ENCODE results near the gene LHFPL2.
A peak's percentile ranks its signal among the peaks of the same experiment; 100 is the strongest.

Gene LHFPL2

DNA sequence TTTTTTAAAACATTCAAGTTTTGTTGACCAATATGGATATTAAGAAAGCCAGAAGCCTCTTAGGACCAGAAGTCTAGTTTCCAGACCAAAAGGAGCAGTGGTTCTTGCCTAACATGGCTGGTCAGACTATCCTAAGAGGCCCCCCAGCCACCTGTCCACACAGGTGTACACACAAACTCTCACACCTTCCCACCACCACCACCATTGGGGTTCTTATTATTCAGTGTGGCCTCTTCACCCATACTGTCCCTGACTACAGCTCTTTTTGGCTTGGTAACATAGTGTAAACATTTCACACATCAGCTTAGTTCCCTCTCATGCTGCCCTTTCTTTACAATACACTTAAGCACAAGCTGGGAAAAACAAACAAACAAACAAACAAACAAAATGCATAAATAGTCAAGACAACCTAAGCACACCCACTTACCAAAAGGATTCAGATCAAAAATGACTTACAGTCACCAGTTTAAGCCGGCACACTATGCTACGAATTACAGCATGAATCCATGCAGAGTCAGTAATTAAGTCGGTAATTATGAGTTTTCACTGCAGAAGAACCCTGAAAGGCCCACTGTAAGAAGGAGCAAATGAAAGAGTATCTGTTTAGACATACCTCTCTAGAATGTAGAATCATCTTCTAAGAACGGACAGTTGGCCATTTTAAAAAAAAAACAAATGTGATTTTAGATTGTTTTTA, 9.5 kb downstream of the LHFPL2 start:
- Mint-ChIP-seq H3K4me1 (ENCODE audit: low read depth) (no peaks in the 10 kb centered on the region), H3K4me3 (no peak overlapping the region), H3K9me3 (no peaks in the 10 kb centered on the region), H3K36me3 (ENCODE audit: low read depth) (no peaks in the 10 kb centered on the region), H3K27ac (peak overlapping the region; percentile 57), H3K27me3 (peaks cover 15% of the 10 kb centered on the region)

DNA sequence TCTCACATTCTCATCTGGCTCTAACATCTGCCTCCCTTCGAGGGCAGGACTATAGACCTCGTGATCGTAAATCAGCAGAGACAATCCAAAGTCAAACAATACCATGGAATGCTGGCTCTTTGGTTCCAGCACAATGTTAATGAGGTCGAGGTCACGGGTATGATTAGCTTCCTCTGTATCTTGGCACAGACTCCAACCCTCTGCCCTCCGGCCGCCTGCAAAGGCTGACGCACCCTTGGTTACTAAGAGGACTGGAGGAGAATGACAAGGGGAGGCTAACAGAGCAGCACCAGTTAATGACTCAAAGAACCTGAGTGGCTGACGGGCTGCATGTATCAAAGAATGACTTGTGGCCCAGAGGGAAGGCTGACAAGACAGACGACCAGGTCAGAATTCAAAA, 10.1 kb downstream of the LHFPL2 start:
- H3K4me3 Mint-ChIP-seq, result no peak overlapping the region
- no peaks in the 10 kb centered on the region for H3K36me3 Mint-ChIP-seq (ENCODE audit: low read depth)
- peaks cover 14% of the 10 kb centered on the region for H3K27me3 Mint-ChIP-seq
- no peaks in the 10 kb centered on the region for H3K9me3 Mint-ChIP-seq
- no peaks in the 10 kb centered on the region for H3K4me1 Mint-ChIP-seq (ENCODE audit: low read depth)
- H3K27ac Mint-ChIP-seq, result no peak overlapping the region

DNA sequence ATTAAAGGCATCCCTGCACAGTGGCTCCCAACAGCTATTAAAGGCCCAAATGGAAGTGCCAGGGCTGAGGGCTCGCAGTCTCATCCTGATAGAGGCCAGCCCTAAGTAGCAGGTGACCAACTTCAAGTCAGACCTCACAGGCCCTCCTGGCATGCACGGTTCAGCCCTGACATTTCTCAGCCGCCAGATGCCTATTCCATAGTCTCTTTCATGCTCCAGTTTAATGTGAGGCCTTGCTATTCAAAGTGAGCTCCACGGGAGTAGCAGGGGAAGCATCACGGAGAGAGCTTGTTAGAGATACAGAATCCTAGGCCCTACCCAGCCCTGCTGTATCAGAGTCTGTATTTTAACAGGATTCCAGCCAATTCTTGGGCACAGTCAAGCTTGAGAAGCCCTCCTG, 11.1 kb downstream of the LHFPL2 start:
- Mint-ChIP-seq H3K4me1 (ENCODE audit: low read depth) (no peaks in the 10 kb centered on the region), H3K9me3 (no peaks in the 10 kb centered on the region), H3K36me3 (ENCODE audit: low read depth) (no peaks in the 10 kb centered on the region), H3K4me3 (no peak overlapping the region), H3K27me3 (peaks cover 7% of the 10 kb centered on the region), H3K27ac (no peak overlapping the region)

DNA sequence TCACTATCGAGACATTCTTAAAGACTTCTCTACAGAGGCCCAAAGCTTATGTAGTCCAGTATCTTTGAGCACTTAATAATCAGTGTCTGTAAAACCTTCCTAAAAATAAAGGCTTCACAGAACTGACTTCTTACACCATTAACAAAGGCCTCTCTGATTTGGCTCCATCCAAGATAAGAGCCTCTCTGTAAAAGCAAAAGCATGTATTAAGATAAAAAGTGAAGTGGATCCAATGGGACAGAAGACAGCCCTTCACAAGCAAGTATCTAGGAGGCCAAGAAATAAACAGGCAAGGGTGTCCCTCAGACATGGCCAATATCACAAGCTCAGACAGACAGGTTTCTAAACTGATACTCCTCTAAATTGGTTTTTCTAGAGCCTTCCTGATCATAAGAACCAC, 11.9 kb downstream of the LHFPL2 start:
- Mint-ChIP-seq H3K9me3 (no peaks in the 10 kb centered on the region), H3K4me1 (ENCODE audit: low read depth) (no peaks in the 10 kb centered on the region), H3K27me3 (peaks cover 3% of the 10 kb centered on the region), H3K4me3 (no peak overlapping the region), H3K27ac (no peak overlapping the region), H3K36me3 (ENCODE audit: low read depth) (no peaks in the 10 kb centered on the region)

DNA sequence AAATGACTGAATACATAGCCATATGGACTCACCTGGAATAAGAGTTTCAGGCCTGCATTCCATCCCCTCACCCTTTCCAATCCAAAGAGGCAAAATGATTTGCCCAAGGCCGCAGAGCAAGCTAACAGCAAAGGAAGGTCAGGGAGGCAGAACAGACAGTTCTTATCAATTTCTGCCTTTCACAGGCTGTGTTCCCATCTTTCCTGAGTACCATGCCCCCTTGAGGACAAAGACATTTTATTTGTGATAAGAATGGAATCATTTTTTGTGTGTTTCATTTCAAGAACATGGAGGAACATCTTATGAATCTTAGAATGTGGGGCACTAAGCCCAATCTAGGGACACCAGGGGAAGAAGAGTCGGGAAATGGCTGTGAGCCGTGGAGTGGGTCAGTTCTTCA, 13.9 kb downstream of the LHFPL2 start:
- Mint-ChIP-seq H3K36me3 (ENCODE audit: low read depth) (no peaks in the 10 kb centered on the region), H3K4me3 (no peak overlapping the region), H3K27ac (no peak overlapping the region), H3K4me1 (ENCODE audit: low read depth) (no peaks in the 10 kb centered on the region), H3K9me3 (no peaks in the 10 kb centered on the region), H3K27me3 (peaks cover 3% of the 10 kb centered on the region)

DNA sequence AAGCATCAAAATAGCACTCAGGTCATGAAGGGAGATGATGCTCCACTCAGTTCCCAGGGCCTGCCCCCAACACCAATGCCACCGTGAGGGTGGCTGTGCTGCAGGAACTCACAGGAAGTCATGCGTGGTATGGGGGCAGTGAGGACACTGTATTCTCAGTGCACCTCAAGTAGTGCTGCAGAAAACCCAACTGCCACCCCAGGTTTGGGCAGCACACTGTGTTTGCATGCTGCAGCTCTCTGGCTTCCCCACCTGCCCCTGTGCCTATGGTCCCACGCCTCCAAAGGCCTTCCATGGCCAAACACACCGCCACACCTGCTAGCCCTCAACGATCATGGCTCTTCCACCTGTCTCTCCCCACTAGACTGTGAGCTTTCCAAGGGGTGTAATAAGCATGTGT, 14.3 kb downstream of the LHFPL2 start:
- no peak overlapping the region for H3K27ac Mint-ChIP-seq
- no peak overlapping the region for H3K4me3 Mint-ChIP-seq
- H3K36me3 Mint-ChIP-seq (ENCODE audit: low read depth), result no peaks in the 10 kb centered on the region
- no peaks in the 10 kb centered on the region for H3K4me1 Mint-ChIP-seq (ENCODE audit: low read depth)
- H3K9me3 Mint-ChIP-seq, result no peaks in the 10 kb centered on the region
- H3K27me3 Mint-ChIP-seq, result peaks cover 2% of the 10 kb centered on the region

DNA sequence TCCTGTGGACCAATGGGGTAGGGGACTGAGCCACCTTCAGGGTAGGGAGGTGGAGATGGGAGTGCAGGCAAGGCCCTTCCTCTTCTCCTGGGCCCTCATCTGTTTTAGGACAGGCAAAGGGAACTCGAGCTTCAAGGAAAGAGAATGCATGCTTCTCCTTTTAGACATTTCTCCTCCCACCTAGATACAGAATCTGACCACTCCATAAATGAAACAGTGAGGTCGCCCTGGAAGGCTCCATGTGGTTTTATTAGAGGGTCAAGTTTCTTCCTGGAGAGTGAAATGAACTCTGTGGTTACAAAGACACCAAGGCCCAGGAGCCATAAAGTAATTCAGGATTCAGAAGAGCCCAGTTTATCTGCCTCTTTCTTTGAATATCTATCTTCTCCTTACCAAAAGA, 14.9 kb downstream of the LHFPL2 start:
- no peaks in the 10 kb centered on the region for H3K9me3 Mint-ChIP-seq
- H3K27ac Mint-ChIP-seq, result no peak overlapping the region
- H3K27me3 Mint-ChIP-seq, result no peaks in the 10 kb centered on the region
- no peaks in the 10 kb centered on the region for H3K36me3 Mint-ChIP-seq (ENCODE audit: low read depth)
- H3K4me3 Mint-ChIP-seq, result no peak overlapping the region
- no peaks in the 10 kb centered on the region for H3K4me1 Mint-ChIP-seq (ENCODE audit: low read depth)

DNA sequence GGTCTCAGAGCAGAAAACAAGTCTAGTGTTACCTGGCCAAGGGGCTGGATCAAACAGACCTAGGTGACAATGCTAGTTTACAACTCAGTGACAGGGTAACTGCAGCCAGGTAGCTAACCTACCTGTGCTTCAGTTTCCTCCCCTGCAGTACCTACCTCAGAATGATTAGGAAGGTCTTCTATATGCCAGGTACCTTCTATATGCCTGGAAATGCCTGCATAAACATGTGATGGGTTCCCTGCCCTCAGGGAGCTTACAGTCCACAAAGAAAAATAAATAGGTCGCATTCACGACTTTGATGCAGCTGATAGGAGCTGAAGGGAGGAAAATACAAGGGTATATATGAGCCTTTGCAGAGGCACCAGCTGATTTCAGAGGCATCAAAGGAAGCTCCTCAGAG, 16.1 kb downstream of the LHFPL2 start:
- no peaks in the 10 kb centered on the region for H3K36me3 Mint-ChIP-seq (ENCODE audit: low read depth)
- H3K27ac Mint-ChIP-seq, result no peak overlapping the region
- H3K9me3 Mint-ChIP-seq, result no peaks in the 10 kb centered on the region
- no peaks in the 10 kb centered on the region for H3K4me1 Mint-ChIP-seq (ENCODE audit: low read depth)
- no peak overlapping the region for H3K4me3 Mint-ChIP-seq
- H3K27me3 Mint-ChIP-seq, result no peaks in the 10 kb centered on the region

DNA sequence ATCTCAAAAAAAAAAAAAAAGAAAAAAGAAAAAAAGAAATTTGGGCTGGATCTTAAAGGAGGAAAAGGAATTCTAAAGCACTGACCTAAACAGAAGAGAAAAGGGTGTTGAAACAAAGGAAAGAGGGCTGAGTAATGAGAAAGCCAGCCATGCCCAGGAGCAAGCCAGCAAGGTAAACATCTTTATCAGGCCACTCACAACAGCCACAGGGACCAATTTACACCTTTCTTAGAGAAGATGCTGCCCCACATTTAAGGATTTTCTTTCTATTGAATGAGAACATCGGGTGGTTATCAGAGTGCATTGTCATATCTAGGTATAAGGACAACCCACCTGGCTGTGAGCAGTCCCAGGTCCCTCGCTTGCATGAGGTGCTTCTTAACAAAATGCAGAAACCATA, 16.6 kb downstream of the LHFPL2 start:
- H3K36me3 Mint-ChIP-seq (ENCODE audit: low read depth), result no peaks in the 10 kb centered on the region
- no peaks in the 10 kb centered on the region for H3K9me3 Mint-ChIP-seq
- no peak overlapping the region for H3K27ac Mint-ChIP-seq
- H3K27me3 Mint-ChIP-seq, result no peaks in the 10 kb centered on the region
- no peak overlapping the region for H3K4me3 Mint-ChIP-seq
- no peaks in the 10 kb centered on the region for H3K4me1 Mint-ChIP-seq (ENCODE audit: low read depth)

DNA sequence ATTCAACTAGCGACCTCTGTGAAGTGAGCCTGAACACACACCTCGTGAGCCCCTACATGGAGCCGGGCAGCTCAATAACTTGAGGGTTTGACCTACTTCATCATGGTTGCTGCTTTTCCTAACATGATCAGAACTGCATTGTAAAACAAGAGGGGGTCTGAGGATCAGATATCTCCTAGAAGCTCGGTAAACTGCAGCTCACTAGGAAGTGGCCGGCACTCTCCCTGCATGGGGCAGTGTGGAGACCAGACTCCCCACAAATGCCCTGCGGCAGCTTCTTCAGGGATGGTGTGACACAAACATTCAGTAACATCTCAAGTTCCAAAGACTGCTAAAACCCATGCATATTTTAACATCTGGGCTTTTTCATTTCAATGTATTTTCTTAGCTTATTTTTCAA, 18.5 kb downstream of the LHFPL2 start:
- H3K9me3 Mint-ChIP-seq, result no peaks in the 10 kb centered on the region
- no peaks in the 10 kb centered on the region for H3K4me1 Mint-ChIP-seq (ENCODE audit: low read depth)
- no peaks in the 10 kb centered on the region for H3K36me3 Mint-ChIP-seq (ENCODE audit: low read depth)
- no peaks in the 10 kb centered on the region for H3K27me3 Mint-ChIP-seq
- H3K27ac Mint-ChIP-seq, result no peak overlapping the region
- no peak overlapping the region for H3K4me3 Mint-ChIP-seq

DNA sequence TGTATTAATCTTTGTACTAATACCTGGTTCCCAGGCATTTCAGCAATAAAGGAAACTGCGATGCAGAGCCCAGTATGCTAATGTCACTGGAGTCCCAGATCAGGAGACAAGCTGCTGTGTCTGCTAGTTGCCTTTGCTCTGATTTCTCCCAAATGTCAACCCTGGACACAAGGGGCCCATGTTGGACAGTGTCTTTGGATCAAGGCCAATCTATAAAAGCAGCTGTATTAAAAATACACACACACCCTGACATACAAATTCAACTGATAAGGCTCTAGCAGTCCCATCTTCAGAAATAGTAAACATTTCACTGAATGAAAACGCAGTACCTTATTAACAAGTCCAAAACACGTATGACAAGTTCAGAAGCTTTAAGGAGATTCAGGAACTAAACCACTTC, 18.9 kb downstream of the LHFPL2 start:
- H3K4me1 Mint-ChIP-seq (ENCODE audit: low read depth), result no peaks in the 10 kb centered on the region
- no peaks in the 10 kb centered on the region for H3K9me3 Mint-ChIP-seq
- no peaks in the 10 kb centered on the region for H3K36me3 Mint-ChIP-seq (ENCODE audit: low read depth)
- H3K4me3 Mint-ChIP-seq, result no peak overlapping the region
- H3K27ac Mint-ChIP-seq, result no peak overlapping the region
- H3K27me3 Mint-ChIP-seq, result no peaks in the 10 kb centered on the region

DNA sequence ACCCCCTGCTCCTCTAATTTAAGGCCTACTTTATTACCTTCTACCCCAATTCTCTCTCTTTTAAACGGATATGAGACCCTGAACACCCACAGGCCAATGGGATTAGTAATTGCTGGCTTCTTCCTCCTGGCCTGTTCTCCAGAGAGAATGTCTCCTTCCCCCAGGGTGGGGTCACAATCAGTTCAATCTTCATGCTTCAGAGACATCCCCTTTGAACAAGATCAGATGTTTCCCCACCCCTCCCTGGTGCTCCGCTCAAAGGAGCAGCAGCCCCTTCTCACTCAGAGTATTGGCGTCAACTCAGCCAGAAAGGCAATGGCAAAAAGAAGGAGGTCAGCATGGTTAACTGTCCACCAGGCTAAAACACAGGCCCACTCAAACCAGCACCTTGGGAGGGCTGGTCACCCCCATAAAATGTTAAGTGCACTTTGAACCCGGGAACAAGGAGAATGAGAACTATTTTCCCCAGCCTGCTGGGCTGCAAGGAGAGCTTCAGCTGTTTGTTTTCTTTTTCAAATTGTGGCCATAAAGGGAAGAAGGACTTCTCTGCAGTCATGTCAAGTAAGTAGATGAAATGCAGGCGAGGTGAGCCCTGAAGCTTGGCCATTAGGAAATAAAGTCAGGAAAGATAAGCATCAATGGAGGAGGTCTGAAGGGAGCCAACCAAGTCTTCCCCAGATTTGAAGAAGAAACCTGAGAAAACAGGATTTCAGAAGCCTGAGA, 20.1 kb downstream of the LHFPL2 start:
- Mint-ChIP-seq H3K27ac (no peak overlapping the region), H3K27me3 (no peaks in the 10 kb centered on the region), H3K36me3 (ENCODE audit: low read depth) (no peaks in the 10 kb centered on the region)

DNA sequence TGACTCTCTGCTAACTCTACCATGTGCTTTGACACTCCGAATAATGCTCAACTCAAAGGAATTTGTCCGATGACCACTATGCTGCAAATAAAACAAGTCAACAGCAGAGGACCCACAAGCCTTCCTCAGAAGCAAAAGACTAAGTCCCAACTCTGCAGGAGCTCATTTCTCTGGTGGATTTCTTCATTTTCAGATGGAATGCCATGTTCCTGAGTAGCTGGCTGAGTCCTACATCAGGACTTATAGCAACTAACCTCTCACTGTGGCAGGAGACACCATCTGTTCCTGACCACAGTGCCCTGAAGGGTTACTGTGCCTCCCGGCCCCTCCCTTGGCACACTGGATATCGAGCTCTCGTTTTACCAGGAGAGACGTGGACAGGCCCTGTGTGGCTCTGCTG, 20.8 kb downstream of the LHFPL2 start:
- Mint-ChIP-seq H3K4me3 (no peak overlapping the region), H3K27me3 (no peaks in the 10 kb centered on the region), H3K4me1 (ENCODE audit: low read depth) (no peaks in the 10 kb centered on the region), H3K27ac (no peak overlapping the region), H3K9me3 (no peaks in the 10 kb centered on the region), H3K36me3 (ENCODE audit: low read depth) (no peaks in the 10 kb centered on the region)

More for the DNA sequence above, 20.1 kb downstream of the LHFPL2 start:
- H3K4me1 Mint-ChIP-seq (ENCODE audit: low read depth), result no peaks in the 10 kb centered on the region
- H3K9me3 Mint-ChIP-seq, result no peaks in the 10 kb centered on the region
- H3K4me3 Mint-ChIP-seq, result no peak overlapping the region

DNA sequence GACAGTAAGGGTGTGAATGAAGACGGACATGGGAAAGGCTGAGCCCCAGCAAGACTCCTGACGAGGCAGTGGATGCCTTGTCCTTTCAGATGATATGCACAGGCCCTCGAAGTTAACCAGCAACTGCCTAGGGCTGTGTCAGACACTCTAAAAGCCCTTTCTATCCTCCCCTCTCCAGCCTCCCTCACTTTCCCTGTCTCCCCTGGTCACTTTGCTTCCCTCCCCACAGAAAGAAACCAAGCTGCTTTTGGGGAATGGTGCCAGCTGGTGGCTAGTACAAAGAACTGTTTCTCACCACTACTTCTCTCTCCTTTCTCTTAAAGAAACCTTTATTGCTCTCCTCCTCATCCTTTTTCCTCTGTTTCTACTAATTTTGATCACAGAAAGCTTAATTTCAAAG, 21.4 kb downstream of the LHFPL2 start:
- Mint-ChIP-seq H3K4me1 (ENCODE audit: low read depth) (no peaks in the 10 kb centered on the region), H3K36me3 (ENCODE audit: low read depth) (no peaks in the 10 kb centered on the region), H3K27me3 (no peaks in the 10 kb centered on the region), H3K27ac (no peak overlapping the region), H3K4me3 (no peak overlapping the region), H3K9me3 (no peaks in the 10 kb centered on the region)

DNA sequence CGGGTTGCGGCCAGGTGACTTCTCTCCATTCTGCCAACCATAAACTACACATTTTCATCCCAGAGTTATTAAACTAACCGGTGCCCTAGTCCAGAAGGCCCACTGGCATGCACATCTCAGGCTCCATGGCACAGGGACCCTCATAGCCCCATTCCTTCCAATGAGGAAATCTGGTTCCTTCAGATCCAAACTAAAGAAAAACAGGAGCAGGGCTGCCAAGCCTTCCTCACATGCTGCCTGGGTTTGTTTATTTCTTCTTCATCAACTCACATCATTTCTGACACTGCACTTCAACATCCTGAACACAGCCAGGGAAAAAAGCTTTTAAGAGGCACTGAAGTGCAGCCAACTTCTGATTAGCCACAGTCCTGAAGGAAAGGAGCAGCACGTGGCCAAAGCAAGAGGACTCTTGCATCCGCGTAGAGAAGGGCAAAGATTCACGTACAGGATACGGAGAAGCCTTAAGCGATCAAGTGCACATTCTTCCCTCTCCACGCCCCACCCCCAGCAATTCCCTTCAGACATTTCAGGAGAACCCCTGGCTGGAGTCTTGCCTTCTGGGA, 22.5 kb downstream of the LHFPL2 start:
- Mint-ChIP-seq H3K27me3 (no peaks in the 10 kb centered on the region), H3K27ac (no peak overlapping the region), H3K4me3 (no peak overlapping the region), H3K4me1 (ENCODE audit: low read depth) (no peaks in the 10 kb centered on the region), H3K9me3 (no peaks in the 10 kb centered on the region), H3K36me3 (ENCODE audit: low read depth) (no peaks in the 10 kb centered on the region)

DNA sequence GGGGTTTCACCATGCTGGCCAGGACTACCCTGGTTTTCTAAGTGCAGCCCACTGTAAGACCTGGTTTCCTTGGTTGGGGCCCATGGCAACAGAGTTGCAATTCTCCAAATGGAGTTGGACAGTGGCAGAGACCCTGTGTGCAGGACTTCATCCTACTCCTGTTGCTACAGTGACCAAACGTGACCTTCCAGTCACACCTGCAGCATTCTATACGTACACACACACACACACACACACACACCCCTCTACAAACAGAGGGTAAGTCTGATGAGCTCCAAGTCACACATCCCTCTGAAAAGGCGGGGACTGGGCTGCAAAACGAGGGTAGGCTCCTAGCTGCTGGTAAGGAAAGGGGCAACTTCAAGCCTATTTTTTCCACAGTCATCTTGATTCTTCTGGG, 23.6 kb downstream of the LHFPL2 start:
- no peaks in the 10 kb centered on the region for H3K27me3 Mint-ChIP-seq
- no peaks in the 10 kb centered on the region for H3K36me3 Mint-ChIP-seq (ENCODE audit: low read depth)
- H3K9me3 Mint-ChIP-seq, result no peaks in the 10 kb centered on the region
- no peaks in the 10 kb centered on the region for H3K4me1 Mint-ChIP-seq (ENCODE audit: low read depth)
- H3K27ac Mint-ChIP-seq, result no peak overlapping the region
- H3K4me3 Mint-ChIP-seq, result no peak overlapping the region
